GM23248 (cell line): ENCODE data around the gene PTOV1.

Experiments used
- EZH2 ChIP-seq: fragments of 200-600 bp; sonication (generic); IDR thresholded peaks from 2 replicates; pipeline ENCODE4 v1.6.1; 2018; ENCODE audit warnings: antibody characterized with exemption, mild to moderate bottlenecking; ENCODE audit not compliant: insufficient read depth, poor library complexity, severe bottlenecking
- EZH2phosphoT487 ChIP-seq: fragments of 200-600 bp; sonication (generic); IDR thresholded peaks from 2 replicates; pipeline ENCODE4 v1.6.1; 2018; ENCODE audit warnings: antibody characterized with exemption, moderate library complexity, mild to moderate bottlenecking, low read depth; ENCODE audit not compliant: insufficient read depth

GRCh38 chr19:49807058-49807903, 43.7 kb upstream of the PTOV1 start:
- no peak for TF ChIP-seq EZH2
- TF ChIP-seq EZH2phosphoT487: no peak
